HepG2 (cell line): Measurements from ENCODE around the gene PHYHIPL. TPM values are rescaled to one million over a fixed set of nuclear protein-coding genes. Genes with fewer than 3 reads are reported as not detected.

Experiments used
- IKZF1 ChIP-seq: fragments of 450-650 bp; IDR thresholded peaks from 2 replicates; pipeline ENCODE4 v1.7.1; 2016
- MIER3 ChIP-seq: IDR thresholded peaks from 2 replicates; pipeline ENCODE4 v1.6.1; 2016; ENCODE audit warnings: missing compliant biosample characterization, borderline replicate concordance
- NCOR1 ChIP-seq: fragments of 200-600 bp; sonication (generic); IDR thresholded peaks from 2 replicates; pipeline ENCODE4 v1.7.0; 2017; ENCODE audit warnings: antibody characterized with exemption, low read length, borderline replicate concordance
- NR2F6 ChIP-seq, 2 experiments: IDR thresholded peaks; 2 replicates each; pipeline ENCODE4 v1.6.1; 2016; ENCODE audit warnings: antibody characterized with exemption in 1 of 2, mild to moderate bottlenecking in 1 of 2
- NR3C1 ChIP-seq: sonication (generic); formaldehyde crosslinking; IDR thresholded peaks from 2 replicates; pipeline ENCODE4 v1.4.0; 2020; ENCODE audit warnings: missing genetic modification reagents
- RXRA ChIP-seq: sonication (generic); formaldehyde crosslinking; IDR thresholded peaks from 2 replicates; pipeline ENCODE4 v1.5.1; 2020; ENCODE audit warnings: missing genetic modification reagents
- SMAD3 ChIP-seq: sonication (generic); formaldehyde crosslinking; IDR thresholded peaks from 2 replicates; pipeline ENCODE4 v1.4.0; 2020; ENCODE audit warnings: missing genetic modification reagents
- ZBTB20 ChIP-seq: sonication (generic); formaldehyde crosslinking; IDR thresholded peaks from 2 replicates; pipeline ENCODE4 v1.8.1; 2023; ENCODE audit warnings: missing genetic modification reagents, low read depth, mild to moderate bottlenecking, borderline replicate concordance
- ZNF33B ChIP-seq: sonication (generic); formaldehyde crosslinking; IDR thresholded peaks from 2 replicates; pipeline ENCODE4 v1.5.1; 2020; ENCODE audit warnings: mild to moderate bottlenecking, missing genetic modification reagents
- ZNF776 ChIP-seq: sonication (generic); formaldehyde crosslinking; IDR thresholded peaks from 2 replicates; pipeline ENCODE4 v1.4.0; 2020; ENCODE audit warnings: mild to moderate bottlenecking, missing genetic modification reagents
- polyA plus RNA-seq, 8 experiments: library from polyadenylated mRNA; depleted of rRNA in 3 of 8; stranded (reverse) in 7 of 8; unstranded in 1 of 8; fragments of >200 nt; fragmentation: Illumina TruSeq in 4 of 8; extraction: Trizol in 4 of 8; gene quantifications; 2 replicates each; pipeline versions ENCODE4 v1.2.1 to v1.2.3, GENCODE V29; 2011 to 2016; ENCODE audit warnings: low read depth in 4 of 8, missing spikeins in 1 of 8, mixed read lengths in 1 of 8; ENCODE audit not compliant: insufficient read depth in 1 of 8
- total RNA-seq, 5 experiments: library from RNA; depleted of rRNA; stranded (reverse); fragments of >200 nt; fragmentation: Illumina TruSeq; extraction: Trizol; gene quantifications; 2 replicates each; pipeline ENCODE4 v1.2.3, GENCODE V29; 2016; ENCODE audit warnings: low read depth in 1 of 5
- TF ChIP-seq, protein P1 (sequence below): sonication (generic); formaldehyde crosslinking; IDR thresholded peaks from 2 replicates; pipeline ENCODE4 v1.4.0; 2020; ENCODE audit warnings: missing genetic modification reagents, borderline replicate concordance
- TF ChIP-seq, protein P2 (sequence below): sonication (generic); formaldehyde crosslinking; conservative IDR thresholded peaks from 2 replicates; pipeline ENCODE4 v1.8.1; 2023; ENCODE audit warnings: missing genetic modification reagents
- TF ChIP-seq, protein P3 (sequence below): sonication (generic); formaldehyde crosslinking; IDR thresholded peaks from 2 replicates; pipeline ENCODE4 v1.5.0; 2020; ENCODE audit warnings: mild to moderate bottlenecking, missing genetic modification reagents, borderline replicate concordance
- TF ChIP-seq, protein P4 (sequence below): sonication (generic); formaldehyde crosslinking; conservative IDR thresholded peaks from 2 replicates; pipeline ENCODE4 v1.4.0; 2020; ENCODE audit warnings: missing genetic modification reagents
- TF ChIP-seq, protein P5 (sequence below): IDR thresholded peaks from 2 replicates; pipeline ENCODE4 v1.6.1; 2012; ENCODE audit warnings: low read depth, low read length, improper control_type of control experiment
- TF ChIP-seq, protein P6 (sequence below): sonication (generic); formaldehyde crosslinking; IDR thresholded peaks from 2 replicates; pipeline ENCODE4 v1.4.0; 2020; ENCODE audit warnings: mild to moderate bottlenecking, missing genetic modification reagents, borderline replicate concordance
- TF ChIP-seq, protein P7 (sequence below): sonication (generic); formaldehyde crosslinking; IDR thresholded peaks from 2 replicates; pipeline ENCODE4 v1.5.1; 2020; ENCODE audit warnings: missing genetic modification reagents, mild to moderate bottlenecking, borderline replicate concordance

Gene PHYHIPL
- total and polyA plus RNA-seq, 2 of the 13 experiments (the other 11 are each of a cell fraction or from before 2014, with no cell fraction given): 40.6 to 78.5 TPM

DNA sequence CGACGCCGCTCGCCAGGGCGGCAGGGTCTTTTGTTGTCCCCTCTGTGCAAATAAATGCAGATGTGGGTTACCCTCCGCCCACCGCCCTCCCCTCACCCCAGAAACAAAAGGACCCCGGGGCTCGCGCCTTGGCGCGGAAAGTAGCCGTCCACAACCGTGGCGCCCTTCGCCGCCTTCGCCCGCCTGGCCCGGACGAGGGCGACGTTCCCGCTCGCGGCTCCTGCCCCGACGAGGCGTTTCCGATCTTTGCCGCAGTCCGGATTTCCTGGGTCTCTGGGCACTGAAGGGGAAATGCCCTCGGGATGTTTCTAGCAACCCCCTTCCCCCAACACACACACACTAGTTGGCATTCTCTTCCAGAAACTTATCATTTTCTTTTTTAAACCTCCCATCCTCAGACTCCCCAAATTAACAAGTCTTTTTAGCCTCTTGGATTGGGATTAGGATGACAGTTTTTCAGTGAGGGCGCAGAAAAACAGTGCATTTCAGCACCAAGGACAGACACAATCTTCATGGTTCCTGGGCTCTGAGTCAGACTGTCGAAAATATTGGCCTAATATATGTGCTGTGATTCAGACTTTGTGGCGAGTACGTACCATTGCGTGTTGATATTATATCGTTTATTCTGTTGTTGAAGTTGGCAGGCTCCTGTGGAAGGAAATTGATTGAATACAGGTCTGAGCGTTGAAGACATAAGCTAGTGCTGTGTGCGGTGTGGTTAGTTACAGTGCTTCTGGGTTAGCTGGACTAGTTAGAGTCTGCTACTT, 771 bp downstream of the PHYHIPL start (continued):
- TF ChIP-seq, protein P1, sequence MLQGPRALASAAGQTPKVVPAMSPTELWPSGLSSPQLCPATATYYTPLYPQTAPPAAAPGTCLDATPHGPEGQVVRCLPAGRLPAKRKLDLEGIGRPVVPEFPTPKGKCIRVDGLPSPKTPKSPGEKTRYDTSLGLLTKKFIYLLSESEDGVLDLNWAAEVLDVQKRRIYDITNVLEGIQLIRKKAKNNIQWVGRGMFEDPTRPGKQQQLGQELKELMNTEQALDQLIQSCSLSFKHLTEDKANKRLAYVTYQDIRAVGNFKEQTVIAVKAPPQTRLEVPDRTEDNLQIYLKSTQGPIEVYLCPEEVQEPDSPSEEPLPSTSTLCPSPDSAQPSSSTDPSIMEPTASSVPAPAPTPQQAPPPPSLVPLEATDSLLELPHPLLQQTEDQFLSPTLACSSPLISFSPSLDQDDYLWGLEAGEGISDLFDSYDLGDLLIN (CRISPR knock-in tag): 0 out of 2 replicates have a peak, but pooled peaks have one; percentile 31
- TF ChIP-seq NR3C1 (CRISPR knock-in tag): no peak
- TF ChIP-seq, protein P2, sequence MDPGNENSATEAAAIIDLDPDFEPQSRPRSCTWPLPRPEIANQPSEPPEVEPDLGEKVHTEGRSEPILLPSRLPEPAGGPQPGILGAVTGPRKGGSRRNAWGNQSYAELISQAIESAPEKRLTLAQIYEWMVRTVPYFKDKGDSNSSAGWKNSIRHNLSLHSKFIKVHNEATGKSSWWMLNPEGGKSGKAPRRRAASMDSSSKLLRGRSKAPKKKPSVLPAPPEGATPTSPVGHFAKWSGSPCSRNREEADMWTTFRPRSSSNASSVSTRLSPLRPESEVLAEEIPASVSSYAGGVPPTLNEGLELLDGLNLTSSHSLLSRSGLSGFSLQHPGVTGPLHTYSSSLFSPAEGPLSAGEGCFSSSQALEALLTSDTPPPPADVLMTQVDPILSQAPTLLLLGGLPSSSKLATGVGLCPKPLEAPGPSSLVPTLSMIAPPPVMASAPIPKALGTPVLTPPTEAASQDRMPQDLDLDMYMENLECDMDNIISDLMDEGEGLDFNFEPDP: 0 out of 2 replicates have a peak, but pooled peaks have one; percentile 17
- TF ChIP-seq IKZF1: no peak
- peak; percentile 26; the same call in 1 of the 2 replicates for TF ChIP-seq MIER3 (CRISPR knock-in tag)
- TF ChIP-seq, protein P3, sequence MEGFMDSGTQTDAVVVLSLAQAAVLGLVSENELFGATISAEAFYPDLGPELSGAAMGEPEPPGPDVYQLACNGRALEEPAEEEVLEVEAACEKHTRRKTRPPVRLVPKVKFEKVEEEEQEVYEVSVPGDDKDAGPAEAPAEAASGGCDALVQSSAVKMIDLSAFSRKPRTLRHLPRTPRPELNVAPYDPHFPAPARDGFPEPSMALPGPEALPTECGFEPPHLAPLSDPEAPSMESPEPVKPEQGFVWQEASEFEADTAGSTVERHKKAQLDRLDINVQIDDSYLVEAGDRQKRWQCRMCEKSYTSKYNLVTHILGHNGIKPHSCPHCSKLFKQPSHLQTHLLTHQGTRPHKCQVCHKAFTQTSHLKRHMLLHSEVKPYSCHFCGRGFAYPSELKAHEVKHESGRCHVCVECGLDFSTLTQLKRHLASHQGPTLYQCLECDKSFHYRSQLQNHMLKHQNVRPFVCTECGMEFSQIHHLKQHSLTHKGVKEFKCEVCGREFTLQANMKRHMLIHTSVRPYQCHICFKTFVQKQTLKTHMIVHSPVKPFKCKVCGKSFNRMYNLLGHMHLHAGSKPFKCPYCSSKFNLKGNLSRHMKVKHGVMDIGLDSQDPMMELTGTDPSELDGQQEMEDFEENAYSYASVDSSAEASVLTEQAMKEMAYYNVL (CRISPR knock-in tag): peak; percentile 22; the same call in 1 of the 2 replicates
- 0 out of 2 replicates have a peak, but pooled peaks have one; percentile 21 for TF ChIP-seq ZNF776 (CRISPR knock-in tag)
- no peak for TF ChIP-seq ZNF33B (CRISPR knock-in tag)
- peak; percentile 77; the same call in 1 of the 2 replicates for TF ChIP-seq SMAD3 (CRISPR knock-in tag)
- TF ChIP-seq, protein P4, sequence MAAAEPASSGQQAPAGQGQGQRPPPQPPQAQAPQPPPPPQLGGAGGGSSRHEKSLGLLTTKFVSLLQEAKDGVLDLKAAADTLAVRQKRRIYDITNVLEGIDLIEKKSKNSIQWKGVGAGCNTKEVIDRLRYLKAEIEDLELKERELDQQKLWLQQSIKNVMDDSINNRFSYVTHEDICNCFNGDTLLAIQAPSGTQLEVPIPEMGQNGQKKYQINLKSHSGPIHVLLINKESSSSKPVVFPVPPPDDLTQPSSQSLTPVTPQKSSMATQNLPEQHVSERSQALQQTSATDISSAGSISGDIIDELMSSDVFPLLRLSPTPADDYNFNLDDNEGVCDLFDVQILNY: 0 out of 2 replicates have a peak, but pooled peaks have one; percentile 26
- no peak for TF ChIP-seq NR2F6 (IDR thresholded peaks at IDR 0.05)
- no peak; the same call in 1 of the 2 replicates for TF ChIP-seq NR2F6 (CRISPR knock-in tag; IDR thresholded peaks at IDR 0.05)
- TF ChIP-seq, protein P5, sequence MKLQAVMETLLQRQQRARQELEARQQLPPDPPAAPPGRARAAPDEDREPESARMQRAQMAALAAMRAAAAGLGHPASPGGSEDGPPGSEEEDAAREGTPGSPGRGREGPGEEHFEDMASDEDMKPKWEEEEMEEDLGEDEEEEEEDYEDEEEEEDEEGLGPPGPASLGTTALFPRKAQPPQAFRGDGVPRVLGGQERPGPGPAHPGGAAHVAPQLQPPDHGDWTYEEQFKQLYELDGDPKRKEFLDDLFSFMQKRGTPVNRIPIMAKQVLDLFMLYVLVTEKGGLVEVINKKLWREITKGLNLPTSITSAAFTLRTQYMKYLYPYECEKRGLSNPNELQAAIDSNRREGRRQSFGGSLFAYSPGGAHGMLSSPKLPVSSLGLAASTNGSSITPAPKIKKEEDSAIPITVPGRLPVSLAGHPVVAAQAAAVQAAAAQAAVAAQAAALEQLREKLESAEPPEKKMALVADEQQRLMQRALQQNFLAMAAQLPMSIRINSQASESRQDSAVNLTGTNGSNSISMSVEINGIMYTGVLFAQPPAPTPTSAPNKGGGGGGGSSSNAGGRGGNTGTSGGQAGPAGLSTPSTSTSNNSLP: peak; percentile 78
- TF ChIP-seq, protein P6, sequence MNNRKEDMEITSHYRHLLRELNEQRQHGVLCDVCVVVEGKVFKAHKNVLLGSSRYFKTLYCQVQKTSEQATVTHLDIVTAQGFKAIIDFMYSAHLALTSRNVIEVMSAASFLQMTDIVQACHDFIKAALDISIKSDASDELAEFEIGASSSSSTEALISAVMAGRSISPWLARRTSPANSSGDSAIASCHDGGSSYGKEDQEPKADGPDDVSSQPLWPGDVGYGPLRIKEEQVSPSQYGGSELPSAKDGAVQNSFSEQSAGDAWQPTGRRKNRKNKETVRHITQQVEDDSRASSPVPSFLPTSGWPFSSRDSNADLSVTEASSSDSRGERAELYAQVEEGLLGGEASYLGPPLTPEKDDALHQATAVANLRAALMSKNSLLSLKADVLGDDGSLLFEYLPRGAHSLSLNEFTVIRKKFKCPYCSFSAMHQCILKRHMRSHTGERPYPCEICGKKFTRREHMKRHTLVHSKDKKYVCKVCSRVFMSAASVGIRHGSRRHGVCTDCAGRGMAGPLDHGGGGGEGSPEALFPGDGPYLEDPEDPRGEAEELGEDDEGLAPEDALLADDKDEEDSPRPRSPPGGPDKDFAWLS: 0 out of 2 replicates have a peak, but pooled peaks have one; percentile 12
- peak; percentile 64; the same call in 1 of the 2 replicates for TF ChIP-seq ZBTB20 (CRISPR knock-in tag)
- peak; percentile 23; the same call in 1 of the 2 replicates for TF ChIP-seq NCOR1
- TF ChIP-seq, protein P7, sequence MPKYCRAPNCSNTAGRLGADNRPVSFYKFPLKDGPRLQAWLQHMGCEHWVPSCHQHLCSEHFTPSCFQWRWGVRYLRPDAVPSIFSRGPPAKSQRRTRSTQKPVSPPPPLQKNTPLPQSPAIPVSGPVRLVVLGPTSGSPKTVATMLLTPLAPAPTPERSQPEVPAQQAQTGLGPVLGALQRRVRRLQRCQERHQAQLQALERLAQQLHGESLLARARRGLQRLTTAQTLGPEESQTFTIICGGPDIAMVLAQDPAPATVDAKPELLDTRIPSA (CRISPR knock-in tag): peak; percentile 79; the same call in 1 of the 2 replicates
- TF ChIP-seq RXRA: 0 out of 2 replicates have a peak, but pooled peaks have one; percentile 20
